ENCODE results near the gene GUCY1A1.

Gene GUCY1A1

DNA sequence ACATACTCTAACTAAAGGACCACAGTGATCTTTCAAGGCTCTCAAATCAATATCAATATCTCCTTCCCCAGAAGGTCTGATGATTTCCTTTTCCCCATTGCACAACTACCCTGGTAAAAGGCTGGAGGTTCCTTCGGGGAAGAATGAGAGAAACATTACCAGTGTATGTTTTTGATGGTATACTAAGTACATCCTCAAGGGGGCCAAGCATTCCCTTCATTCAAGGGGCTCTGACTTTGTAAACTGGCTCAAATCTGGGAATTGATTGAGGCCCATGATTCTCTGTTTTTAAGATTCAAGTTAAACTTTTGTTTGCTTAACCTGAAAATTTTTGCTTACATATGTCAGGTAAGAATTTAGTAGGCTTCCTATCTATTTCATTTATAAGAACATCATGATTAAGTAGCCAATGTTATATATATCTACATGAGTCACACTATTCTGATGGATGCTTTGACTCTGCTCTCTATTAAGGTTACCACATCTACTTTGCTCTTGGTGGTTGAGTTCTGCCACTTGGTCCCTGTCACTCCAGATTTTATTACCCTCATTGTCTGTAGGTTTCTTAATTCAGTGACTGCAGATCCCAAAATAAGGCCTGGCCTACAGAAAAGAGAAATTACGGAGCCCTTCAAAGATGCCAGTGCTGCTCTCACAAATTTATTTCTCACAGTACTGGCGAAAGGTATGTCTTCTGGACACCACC, 75.8 kb downstream of the GUCY1A1 start:
- no peak for DNase-seq

GRCh38 chr4:155745984-155746383, 79.3 kb downstream of the GUCY1A1 start:
- no peak for DNase-seq

DNA sequence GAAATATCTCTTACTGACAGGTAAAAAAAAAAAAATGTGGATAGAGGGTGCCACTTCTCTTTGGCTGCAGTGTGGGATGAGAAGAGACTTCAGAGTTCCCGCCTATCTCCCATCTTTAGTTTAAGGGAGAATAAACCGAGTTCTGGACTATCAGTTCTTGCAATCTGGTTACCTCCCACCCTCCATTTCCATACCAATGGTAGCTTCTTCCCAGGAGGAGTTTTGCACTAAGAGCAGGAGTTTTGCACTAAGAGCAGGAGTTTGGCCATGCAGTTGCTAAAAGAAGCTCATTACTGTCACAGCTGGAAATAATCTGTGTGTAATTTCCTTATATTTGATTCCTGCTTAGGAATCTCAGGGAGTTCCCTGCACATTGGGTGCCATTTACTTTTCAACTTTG, 81.4 kb downstream of the GUCY1A1 start:
- no peak for DNase-seq

GRCh38 chr4:155749041-155749440, 82.4 kb downstream of the GUCY1A1 start:
- DNase-seq, result no peak

- no peak for DNase-seq
These were observed 84.9 kb downstream of the GUCY1A1 start for GRCh38 chr4:155751569-155751968.

- DNase-seq, result no peak
These were observed 91.2 kb downstream of the GUCY1A1 start for GRCh38 chr4:155757745-155758265.

DNA sequence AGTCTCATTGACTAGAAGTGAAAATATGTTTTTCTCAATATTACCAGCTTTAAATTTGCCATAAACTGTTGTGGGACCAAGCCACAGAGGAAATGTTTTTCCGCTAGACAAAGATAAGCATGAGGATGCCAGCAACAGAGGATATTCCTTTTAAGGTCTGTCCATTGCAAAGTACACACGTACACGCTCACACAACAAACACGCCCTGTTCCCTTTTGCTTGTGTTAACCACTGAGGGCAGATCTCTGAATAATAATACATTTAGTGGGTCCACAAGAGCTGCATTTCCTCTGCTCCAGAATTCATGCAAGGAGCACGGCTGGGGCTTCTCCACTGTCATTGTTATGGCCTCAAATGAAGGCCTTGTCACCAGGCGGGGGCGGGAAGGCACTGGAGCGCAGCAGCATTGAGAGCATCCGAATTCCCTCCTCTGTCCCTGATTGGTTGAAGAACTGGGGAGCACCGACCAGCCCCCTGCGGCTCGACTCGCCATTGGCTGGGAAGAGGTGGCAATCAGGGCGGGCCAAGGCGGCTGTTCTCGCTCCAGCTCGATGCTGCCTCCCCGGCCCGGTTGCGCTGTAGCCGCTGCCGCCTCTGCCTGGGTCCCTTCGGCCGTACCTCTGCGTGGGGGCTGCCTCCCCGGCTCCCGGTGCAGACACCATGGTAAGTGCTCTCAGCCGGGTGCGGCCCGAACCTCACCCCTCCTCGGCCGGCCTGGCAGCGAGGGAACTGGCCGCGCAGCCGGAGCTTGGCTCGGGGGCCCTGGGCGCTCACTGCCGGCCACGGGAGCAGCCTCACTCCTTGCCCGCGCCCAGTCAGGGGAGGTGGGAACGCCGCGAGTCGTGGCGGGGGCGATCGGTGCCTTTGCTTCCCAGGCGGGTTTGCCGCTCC, 92.1 kb downstream of the GUCY1A1 start, which contains the start of gene GUCY1B1:
TSS of gene GUCY1B1 (plus strand) at position 541 of the 891 bp plus-strand sequence. CDS start at position 661, 120 bp downstream.
- DNase-seq, result peak; percentile 97

DNA sequence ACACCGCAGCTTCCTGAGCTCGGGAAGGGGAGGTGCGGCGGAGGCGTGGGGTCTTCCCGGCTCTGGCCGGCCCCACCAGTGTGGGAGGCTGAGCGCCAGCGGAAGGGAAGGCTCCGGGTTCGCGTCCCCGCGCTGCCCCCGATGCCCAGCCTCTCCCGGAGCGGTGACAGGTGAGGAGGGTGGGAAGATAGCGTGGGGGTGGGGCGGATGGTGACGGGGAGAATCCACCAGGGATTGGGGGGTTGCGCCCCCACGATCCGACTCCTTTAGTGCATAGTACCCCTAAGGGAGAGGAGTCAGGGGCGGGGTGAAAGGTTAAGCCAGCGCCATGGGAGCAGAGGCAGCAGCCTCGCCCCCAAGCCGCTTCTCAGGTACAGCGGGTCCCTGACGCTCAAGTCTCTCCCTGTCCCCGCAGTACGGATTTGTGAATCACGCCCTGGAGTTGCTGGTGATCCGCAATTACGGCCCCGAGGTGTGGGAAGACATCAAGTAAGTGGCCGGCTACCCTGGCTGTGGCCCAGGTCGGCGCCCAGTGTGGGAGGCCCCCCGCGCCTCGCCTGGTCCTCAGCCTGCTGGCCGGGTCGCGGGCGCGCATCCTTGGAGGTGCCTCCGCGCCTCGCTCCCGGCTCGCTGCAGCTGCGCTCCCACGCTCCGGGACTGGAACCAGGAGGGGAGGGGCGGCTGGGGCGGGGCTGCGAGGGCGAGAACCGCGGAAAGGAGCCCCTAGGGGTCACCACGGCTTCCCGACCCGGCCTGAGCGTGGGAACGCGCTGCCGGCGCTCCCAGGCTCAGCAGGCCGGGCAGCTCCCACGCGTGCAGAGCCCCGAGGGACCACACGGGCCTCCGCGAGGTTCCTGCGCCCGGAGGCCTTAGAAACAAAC, 93.0 kb downstream of the GUCY1A1 start:
- DNase-seq, result peak; percentile 73

DNA sequence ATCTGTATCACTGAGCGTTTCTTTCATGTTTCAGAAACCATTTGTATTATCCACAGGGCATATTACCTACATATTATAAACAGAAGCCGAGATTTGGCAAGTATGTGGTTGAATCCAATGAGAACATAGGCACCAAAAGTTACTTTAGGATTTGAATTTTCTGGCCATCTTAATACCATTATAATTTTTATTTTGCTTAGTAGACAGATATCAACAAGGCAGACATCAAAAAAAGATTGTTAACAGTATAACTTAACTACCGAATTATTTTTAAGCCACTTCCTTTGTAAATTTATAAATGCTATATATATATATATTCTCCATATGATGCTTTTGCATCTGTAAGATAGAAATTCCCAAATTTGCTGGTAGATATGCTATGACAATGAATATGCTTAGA, 94.4 kb downstream of the GUCY1A1 start:
- DNase-seq, result no peak

GRCh38 chr4:155761916-155762315, 95.3 kb downstream of the GUCY1A1 start:
- DNase-seq, result no peak

GRCh38 chr4:155762334-155762733, 95.7 kb downstream of the GUCY1A1 start:
- no peak for DNase-seq

DNA sequence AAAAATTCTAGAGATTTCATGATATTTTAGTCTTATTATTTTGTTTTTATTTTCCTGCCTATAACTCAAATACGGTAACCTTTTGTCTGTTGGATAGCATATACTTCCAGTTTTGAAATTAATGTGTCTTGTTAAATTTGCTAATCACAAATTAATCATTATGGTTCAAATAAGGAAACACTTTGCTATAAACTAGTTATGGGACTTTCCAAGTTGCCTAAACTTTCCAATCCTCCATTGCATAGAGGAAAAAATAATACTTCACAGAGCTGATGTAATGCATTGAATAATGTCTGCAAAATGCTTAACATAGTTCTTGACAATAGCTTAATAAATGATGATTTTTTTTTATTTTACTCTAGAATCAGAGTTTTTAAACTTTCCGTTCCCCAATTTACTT, 96.9 kb downstream of the GUCY1A1 start:
- DNase-seq, result no peak

DNA sequence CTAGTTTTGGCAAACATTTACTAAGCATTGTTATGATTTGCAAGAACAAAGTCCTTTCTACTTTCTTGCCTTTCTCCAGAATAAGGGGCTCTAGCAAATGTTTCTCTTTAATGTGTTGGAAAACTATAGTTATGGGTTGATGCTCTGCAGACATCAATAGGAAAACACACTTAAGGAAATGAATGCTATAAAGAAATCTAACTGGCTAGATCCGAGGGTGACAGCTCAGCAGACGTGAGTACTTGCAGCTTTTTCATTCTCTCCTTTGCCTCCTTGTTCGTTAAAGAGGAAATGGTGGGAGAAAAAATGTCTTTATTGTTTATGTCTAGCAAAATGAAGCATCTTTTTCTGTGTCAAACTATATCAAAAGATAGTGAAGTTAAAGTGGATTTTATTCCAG, 98.5 kb downstream of the GUCY1A1 start:
- DNase-seq, result no peak

DNA sequence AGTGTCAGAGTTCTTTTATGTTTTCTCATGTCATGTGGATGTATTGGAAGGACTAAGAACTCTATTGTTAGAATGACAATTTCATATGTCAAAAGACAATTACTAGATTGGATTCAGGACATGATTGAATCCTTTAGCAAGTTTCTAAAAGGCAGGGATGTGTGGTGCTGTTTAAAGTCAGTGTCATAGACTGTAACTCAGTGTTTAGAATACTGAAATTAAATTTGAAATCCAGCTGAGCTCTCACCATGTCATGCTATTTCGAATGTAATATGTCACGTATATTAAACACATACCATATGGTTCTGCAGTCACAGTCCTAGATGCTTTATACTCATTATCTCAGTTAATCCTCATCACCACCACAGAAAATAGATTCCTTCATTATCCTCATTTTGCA, 100.0 kb downstream of the GUCY1A1 start:
- DNase-seq, result no peak

DNA sequence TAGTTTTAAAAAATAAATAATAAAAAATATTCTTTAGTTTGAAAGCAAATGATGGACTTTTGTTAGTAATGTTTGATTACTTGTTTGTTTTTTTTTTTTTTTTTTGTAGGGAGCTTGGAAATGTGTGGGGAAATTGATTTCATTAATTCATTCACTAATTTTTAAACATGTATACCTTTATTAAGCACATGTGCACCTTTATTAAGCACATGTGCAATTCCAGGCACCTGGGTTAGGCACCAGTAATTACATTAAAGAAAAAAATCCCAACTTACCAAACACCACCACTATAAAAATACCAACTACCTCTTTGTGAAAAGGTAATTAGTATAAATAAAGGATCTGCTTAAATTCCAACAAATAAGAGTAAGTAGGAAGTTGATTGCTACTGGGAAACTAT, 101.7 kb downstream of the GUCY1A1 start:
- DNase-seq, result no peak

DNA sequence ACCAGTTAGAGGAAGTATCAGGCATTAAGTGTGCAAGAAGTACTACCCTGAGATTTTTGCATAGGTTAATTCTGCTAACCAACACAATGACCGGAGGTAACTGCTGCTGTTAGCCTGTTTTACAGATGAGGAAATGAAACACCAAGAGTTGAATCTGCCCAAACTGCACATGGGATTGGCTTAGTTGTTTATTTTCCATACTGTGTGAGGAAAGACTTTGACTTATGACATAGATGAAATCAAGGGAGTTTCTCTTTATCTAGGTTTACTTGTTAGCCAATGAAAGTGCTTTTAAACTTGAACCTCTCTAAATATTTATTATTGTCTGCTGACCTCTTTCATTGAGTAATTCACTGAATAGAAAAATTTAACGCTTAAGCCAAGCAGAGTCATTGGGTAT, 102.4 kb downstream of the GUCY1A1 start:
- no peak for DNase-seq

GRCh38 chr4:155772459-155773195, 106.0 kb downstream of the GUCY1A1 start:
- DNase-seq, result peak; percentile 56

GRCh38 chr4:155773196-155773800, 106.7 kb downstream of the GUCY1A1 start:
- DNase-seq, result no peak

- DNase-seq, result no peak
These were observed 107.4 kb downstream of the GUCY1A1 start for GRCh38 chr4:155774033-155774432.

- DNase-seq, result no peak
These were observed 111.5 kb downstream of the GUCY1A1 start for GRCh38 chr4:155777971-155778735.

GRCh38 chr4:155780775-155781174, 114.1 kb downstream of the GUCY1A1 start:
- no peak for DNase-seq

All from islet precursor cell (in vitro differentiated cells).